IPS DF 4.7 (cell line): ENCODE measurements around the gene ARHGEF7.
A peak's percentile ranks its signal among the peaks of the same experiment; 100 is the strongest.

Experiments used
- DNase-seq: peaks from one replicate; pipeline ENCODE4 v3.0.0-alpha.2; 2013; ENCODE audit warnings: low spot score; ENCODE audit errors: extremely low read depth

Gene ARHGEF7

DNA sequence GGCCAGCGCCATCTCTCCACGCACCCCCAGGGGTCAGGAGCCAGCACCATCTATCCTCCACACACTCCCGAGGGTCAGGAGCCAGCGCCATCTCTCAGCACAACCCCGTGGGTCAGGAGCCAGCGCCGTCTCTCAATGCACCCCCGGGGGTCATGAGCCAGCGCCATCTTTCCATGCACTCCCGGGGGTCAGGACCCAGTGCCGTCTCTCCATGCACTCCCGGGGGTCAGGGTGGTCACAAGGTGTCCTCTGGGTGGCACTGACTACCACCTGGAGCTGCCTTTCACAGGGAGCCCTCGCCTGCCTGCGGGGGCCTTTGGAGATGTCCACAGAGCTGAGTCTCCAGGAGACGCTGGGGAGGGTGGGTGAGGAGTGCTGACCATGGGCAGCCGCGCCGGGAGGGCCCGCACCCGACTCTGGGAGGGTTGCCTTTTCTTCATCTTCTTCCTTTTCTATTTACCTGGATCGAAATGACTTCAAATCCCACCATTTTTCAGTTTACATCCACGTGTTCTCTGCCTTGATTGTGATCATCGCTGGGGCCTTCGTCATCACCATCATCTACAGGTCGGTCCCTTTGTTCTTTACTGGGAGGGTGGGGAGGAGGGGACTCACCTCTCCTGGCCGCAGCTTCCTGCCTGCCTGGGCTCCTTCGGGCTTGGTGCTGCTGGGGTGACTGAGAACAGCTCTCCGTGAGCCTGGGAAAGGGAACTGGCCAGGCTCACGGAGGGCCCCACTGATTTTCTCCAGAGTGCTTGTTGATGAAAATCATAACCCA is 224.4 kb downstream of the ARHGEF7 start:
- no peak for DNase-seq

DNA sequence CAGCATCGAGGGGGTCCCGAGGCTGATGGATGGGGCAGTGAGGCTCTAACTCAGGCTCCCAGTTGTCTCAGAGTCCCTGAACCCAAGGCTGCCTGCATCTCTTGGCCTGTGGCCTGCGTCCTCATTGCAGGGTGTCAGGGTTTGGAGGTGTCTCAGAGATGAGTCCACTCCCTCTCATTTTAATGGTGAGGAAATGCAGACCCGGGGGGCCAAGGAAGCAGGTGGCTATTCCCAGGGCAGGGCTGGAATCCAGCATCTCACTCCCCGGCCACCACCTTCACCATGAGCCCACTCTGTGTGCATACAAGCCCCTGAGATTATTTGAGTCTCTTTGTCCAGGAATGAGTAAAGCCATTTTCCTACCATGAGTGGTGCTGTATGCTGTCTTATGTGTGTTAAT is 226.8 kb downstream of the ARHGEF7 start:
- DNase-seq, result no peak

DNA sequence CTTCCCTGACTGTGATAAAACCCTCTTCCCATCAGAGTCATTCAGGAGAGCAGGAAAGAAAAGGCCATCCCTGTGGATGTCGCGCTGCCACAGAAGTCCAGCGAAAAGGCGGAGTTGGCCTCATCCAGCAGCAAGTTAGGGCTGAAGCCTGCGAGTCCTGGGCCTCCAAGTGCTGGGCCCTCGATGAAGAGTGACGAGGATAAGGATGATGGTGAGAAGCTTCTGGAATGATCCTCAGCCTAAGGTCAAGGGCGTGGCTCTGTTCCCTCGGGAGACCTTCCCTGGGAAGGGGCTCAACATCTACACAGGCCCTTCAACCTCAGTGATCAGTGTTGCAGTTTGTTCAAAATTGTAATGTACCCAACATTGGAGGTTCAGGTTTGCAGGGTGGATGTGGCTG is 227.6 kb downstream of the ARHGEF7 start:
- DNase-seq, result no peak

DNA sequence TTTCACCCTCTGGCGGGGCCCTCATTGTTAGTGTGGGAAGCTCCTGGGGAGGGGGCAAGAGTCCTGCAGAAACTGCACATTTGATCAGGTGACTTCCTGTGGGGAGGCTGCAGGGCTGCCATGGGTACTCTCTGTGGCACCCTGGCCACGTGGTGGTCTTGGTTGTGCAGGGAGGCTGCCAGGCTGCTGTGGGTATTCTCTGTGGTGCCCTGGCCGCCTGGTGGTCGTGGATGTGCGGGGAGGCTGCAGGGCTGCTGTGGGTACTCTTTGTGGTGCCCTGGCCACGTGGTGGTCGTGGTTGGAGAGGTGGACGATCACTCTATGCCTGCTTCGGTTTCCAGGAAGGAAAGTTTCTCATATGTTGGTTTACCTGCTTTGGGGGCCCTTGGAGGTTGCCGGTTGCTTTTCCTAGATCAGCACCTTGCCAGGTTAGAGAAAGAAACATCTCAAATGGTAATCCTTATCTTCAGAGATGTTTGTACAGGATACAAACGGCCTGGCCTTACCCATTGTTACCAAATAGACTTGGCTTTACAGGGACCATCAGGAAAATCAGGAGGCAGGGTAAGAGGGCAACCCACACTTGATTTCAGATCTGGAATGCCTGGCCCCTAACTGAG is 228.2 kb downstream of the ARHGEF7 start:
- DNase-seq, result no peak

DNA sequence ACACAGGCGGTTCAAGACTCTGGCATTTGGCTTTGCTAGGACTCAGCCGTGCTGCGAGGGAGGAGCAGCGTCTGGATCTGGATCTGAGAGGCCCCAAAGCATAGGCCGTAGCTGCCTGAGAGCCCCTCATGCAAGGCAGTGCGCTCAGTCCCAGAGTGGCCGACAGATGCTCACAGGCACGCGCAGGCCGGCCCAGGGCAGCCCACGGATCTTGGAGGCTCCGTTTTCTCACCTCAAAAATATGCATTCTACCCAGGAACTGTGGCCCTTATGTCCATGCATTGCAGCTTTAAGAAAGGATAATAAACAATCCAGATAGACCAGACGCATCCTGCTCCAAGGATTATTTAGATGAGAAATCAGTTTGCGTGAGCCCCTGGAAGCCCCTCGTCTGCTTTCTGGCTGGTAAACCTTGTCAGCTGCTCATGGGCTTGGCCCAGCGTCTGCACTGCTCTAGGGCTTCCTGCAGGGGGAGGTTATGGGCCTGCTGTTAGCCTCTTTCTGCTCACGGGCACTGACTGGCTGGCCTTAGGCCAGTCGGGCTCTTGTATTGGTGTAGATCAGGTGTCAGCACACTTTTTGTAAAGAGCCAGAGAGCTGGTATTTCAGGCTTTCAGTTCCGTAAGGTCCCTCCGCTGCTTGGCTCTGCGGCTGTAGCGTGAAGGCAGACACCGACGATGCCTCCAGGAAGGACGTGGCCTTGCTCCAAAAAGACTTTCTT is 229.5 kb downstream of the ARHGEF7 start:
- DNase-seq, result peak; percentile 76

DNA sequence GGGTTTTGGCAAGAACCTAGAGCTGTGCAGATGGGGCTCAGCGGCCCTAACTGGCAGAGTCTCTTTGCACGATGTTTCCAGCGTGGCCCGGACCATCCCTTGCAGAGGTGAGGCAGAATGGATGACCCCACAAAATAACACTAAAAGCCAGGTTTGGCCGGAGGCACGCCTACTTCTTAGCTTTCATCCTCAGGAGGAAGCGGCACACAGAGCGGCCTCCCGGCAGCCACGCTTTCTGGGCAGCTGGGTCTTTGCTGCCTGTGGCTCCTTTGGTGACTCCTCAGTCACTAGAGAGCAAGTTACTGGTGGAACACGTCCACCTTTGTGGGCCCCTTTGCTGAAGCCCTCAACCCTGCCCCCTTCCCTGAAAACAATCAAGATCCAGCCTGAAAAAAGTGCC is 230.6 kb downstream of the ARHGEF7 start:
- DNase-seq, result no peak

DNA sequence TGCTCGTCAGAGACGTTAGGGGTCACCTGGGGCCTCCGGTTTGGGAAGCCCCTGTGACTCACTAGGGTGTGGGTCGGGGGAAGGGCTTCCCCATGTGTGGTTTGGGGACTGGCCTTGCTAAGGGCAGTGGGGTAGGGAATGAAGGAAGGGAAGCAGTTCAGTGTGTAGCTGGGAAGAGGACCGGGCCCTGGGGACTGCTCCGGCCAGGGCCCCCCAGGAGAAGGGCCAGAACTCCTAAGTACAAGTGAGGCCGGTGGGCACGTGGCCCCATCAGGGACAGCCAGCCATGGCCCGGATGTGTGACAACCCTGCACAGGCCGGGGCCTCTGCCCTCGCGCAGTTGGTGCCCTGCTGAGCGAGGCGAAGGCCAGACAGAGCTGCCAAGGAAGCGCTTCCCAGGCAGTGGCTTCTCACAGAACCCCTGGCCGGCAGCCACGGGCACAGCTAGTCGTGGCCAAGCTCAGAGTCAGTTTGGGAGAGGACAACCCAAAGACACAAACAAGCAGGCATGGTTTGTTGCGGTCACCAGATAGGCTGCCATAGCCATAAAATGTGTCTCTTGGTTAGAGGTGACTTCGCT is 231.1 kb downstream of the ARHGEF7 start:
- no peak for DNase-seq

DNA sequence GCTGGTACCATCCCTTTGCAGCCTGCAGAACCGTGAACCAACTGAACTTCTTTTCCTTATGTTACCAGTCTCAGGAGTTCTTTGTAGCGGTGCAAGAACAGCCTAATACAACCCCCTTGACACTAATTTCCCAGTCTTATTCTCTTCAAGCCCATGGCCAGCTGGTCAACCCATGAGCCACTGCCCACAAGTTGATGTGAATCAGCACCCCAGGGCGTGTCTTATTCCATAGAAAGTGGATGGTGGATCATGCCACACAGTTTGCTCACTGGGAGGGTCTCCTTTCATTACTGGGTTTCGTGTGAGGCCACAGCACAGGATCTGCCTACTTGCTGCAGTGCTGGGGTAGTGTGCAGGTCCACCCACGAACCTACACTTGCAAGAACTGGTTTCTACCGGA is 232.3 kb downstream of the ARHGEF7 start:
- DNase-seq, result no peak

DNA sequence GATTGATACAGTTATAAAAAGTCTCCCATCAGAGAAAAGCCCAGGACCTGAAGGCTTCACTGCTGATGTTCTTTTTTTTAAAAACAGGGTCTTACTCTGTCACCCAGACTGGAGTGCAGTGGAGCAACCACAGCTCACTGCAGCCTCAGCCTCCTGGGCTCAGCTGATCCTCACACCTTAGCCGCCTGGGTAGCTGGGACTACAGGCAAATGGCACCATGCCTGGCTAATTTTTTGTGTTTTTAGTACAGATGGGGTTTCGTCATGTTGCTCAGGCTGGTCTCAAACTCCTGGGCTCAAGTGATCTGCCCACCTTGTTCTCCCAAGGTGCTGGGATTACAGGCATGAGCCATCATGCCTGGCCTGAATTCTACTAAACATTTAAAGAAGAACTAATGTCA is 238.4 kb downstream of the ARHGEF7 start:
- no peak for DNase-seq

DNA sequence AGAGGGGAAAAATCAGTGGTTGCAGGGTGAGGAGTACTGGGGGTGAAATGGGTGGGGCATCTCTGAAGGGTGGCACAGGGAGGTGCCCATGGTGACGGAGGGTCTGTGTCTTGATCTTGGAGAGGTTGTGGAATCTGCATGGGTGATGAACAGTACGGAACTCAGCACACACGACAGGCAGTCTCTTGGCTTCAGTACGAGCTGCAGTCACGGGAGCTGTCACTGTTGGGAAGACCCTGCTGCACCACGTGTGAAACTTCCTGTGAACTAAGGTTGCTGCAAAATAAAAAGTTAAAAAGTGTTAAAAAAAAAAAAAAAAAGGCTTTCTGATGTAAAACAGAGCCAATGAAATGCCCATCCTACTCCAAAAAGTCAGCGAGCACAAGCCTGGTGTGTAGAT is 239.7 kb downstream of the ARHGEF7 start:
- no peak for DNase-seq
